Stimulated activated CD8-positive, alpha-beta memory T cell treated with anti-CD3 and anti-CD28 coated beads, Interleukin-4, amount 100 ng/mL, for 4 hours (primary cell): ENCODE results near the gene FGF12.

Experiments used
- DNase-seq, 2 donors: peaks; one replicate each; pipeline ENCODE4 v3.0.0-alpha.2; 2020; ENCODE audit warnings: low read depth in 2 of 2, low spot score in 1 of 2

The FGF12 gene

DNA sequence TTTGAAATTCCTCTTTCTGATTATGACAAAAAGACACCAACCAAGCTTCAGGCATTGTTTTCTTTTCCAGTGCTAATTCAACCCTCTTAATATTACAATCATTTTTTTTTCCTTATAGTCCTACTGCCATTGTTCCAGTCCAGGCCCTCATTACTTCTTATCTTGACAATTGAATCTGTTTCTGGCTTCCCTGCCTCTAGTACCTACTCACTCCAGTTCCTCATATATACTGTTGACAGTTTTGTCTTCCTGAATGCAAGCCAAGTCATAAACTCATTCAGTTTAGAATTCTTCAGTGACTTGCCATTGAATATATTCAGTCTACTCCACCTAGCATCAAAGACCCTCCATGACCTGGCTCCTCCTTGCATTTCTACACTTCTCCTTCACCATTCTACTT, 507.4 kb downstream of the FGF12 start:
- no peak for DNase-seq

DNA sequence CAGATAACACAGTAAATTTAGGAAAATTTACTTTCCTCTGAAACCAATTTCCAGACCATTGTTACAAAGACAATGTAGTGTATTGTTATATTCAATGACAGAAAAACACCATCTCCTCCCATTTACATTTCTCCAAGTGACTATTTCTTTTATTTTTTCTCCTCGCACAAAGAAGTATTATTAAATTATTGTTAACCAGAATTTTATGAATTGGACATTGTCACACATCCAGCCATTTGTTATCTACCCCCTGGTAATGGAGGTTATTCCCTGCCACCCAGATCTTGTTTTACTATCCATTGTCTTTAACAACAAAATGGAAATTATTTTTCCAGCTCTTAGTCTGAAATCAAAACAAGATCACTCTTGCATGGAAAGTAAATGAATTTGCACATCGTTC, 511.3 kb downstream of the FGF12 start:
- no peak for DNase-seq

GRCh38 chr3:192212979-192213378, 514.4 kb downstream of the FGF12 start:
- DNase-seq: no peak

GRCh38 chr3:192212335-192212734, 515.0 kb downstream of the FGF12 start:
- no peak for DNase-seq

GRCh38 chr3:192207651-192208050, 519.7 kb downstream of the FGF12 start:
- no peak for DNase-seq

DNA sequence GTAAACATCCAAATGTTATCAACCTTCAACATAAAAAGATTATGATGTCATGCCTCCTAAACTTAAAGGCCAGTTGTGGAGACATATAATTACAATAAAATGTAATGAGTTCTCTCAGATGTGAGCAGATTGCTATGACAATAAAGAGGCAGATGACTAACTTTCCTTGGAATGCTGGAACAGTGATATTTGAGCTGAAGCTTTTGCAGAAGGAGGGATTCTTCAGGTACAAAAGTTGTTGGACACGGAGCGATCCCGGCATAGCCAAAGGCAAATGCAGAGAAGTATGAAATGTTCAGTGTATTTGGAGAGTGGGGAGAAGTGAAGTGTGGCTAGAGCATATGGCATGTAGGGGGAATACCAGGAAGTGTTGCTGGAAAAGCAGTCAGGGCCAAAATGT, 520.1 kb downstream of the FGF12 start:
- no peak for DNase-seq

- DNase-seq: no peak
Observed at GRCh38 chr3:192194085-192194484, 533.3 kb downstream of the FGF12 start.

DNA sequence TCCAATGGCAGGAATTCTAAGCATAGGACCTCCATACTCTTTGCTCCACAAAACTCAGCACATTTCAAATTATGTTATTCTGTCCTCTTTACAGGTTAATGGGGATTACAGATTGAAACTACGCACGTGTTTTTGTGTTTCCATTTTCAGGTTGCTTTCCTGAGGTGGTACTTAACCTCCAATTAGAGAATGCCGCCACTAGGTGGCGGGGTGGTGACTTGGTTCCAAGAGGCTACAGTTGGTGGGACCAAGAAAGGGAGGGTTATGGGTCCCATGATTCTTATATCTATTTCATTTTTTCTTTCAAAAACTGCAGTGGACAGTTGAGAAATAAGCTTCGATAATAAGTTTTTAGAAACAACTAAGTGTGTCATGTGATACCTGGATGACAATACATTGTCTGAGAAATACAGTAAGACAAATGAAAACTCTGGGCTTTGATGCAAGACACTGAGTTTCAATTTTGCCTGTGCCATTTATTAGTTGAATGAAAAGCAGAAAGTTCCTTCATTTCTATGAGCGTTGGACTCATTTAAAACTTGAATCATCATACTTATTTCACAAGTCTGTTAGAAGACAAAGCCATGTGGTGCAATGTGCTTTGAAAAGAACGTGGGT, 539.0 kb downstream of the FGF12 start:
- DNase-seq: no peak

GRCh38 chr3:192187485-192188051, 539.8 kb downstream of the FGF12 start:
- DNase-seq: no peak

DNA sequence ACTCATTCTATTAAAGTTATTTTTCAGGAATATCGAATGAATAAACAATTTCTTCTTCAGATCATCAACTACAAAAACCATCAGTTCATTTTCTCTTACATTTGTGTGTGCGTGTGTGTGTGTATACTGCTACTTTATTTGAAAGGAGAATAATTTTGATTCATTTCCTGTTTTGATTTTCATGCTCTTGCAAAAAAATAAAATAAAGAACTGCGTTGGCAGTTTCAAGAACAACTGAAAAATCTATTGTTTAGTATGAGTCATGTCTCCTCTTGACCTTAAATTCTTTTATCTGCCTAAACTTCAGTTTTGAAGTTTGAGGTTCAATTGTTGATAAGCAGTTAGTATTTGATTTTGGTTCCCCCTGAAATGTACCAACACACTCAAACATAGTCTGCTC, 540.8 kb downstream of the FGF12 start:
- no peak for DNase-seq

DNA sequence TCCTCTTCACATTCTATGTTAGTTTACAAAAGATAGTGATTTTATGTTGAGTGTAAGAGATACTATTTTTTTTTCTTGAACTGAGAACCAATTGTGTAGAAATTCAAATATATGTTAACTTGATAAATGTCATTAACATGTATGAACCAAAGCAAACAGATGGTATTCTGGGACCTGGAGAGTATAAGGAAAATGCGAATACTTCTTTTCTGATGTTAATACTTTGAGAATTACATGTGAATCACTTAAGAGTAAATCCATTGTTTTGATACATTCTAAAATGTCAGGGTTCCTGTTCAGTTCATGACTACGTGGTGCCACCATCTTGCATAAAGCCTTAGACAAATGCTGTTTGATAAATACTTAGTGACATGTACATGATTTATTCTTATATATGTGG, 541.3 kb downstream of the FGF12 start:
- no peak for DNase-seq

- no peak for DNase-seq
Observed at GRCh38 chr3:192183109-192183508, 544.2 kb downstream of the FGF12 start.

DNA sequence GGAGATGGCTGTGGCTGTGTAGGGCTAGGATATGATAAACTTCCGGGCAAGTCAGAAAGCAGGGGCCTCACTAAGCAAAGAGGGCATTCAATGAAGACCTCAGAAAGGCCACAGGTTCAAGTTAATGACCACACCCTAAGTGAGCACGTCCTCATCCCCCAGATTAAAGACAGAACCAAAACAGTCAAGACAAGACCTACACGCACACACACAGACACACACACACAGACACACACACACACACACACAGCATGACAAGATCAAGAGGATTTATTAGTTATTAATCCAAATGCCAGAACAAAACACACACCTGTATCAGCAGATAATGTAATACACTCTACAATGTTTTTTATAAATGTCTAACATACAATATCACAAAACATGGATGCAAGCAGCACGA, 546.2 kb downstream of the FGF12 start:
- no peak for DNase-seq

- no peak for DNase-seq
Observed at GRCh38 chr3:192177383-192177782, 550.0 kb downstream of the FGF12 start.

DNA sequence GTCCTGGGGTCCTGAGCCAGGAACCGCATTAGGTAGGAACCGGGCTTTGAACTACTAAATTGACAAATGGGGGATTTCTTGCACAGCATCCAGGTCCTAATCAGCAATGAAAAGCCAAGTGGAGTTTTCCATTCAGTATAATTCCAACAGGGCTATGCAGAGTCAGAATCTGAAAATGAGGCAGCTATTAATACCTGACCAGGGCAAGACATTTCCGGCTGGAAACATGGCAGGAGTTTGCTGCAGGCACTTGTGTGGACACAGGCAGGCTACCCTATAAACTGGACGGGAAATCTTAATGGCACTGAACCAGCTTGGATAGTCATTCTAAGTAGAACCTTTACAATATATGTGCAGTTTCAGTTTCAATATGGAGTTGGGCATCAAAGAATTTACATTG, 553.1 kb downstream of the FGF12 start:
- no peak for DNase-seq

- DNase-seq: no peak
Observed at GRCh38 chr3:192171213-192171612, 556.1 kb downstream of the FGF12 start.

- DNase-seq: no peak
Observed at GRCh38 chr3:192170659-192171058, 556.7 kb downstream of the FGF12 start.

DNA sequence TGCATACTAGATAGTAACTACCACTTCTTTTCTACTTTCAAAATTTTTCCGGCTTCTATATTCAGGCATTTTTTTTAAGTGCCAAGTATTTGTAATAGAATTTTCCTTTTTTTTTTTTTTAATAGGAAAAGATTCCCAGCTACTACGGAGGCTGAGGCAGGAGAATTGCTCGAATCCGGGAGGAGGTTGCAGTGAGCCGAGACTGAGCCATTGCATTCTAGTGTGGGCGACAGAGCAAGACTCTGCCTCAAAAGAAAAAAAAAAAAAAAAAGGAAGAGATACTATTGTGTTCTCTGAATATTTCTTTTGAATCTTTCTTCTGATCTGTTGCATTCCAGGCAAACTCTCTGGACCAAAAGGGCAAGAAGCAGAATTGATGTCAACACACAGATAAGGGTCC, 557.3 kb downstream of the FGF12 start:
- DNase-seq: no peak

DNA sequence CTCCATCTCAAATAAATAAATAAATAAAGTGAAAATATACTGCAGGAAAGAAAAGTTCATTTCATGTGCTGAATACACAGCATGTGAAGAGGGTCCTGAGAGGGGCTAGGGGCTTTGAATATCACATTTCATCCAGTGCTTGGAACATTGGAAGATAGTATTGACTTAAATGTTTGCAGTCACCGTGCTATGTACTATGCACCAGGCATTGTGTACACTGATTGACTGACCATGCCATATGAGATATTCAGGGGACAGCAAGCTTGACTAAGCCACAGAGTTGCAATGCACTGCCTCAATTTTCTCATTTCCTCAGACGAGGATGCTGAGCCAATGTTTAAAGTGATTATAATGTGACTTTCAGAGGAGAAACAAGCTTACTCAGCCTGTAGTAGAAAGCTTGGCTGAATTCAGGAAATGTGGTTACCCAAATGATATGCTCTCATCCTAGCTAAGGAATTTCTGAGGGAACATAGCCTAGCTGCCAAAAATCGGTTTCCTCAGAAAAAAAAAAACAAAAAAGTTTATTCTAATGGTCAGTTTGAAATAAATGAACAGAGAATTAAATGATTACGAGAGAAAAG, 557.9 kb downstream of the FGF12 start:
- DNase-seq: no peak

- DNase-seq: no peak
Observed at GRCh38 chr3:192168202-192168601, 559.1 kb downstream of the FGF12 start.

DNA sequence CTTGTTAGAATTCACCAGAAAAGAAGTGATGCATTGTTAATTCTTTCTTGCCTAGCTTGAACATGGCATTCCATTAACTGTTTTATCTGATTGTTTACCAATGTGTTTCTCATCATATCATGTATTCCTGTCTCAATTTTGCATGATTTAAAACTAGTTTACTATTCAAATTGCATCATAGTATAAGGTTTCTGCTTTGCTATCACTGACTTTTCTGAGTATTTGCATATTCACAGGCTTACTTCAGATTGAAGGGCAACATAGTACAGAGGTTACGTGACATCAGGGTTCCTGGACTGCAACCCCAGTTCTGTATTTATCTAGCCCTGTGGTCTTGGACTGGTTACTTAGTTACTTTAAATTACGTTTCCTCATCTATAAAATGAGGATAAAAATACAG, 561.8 kb downstream of the FGF12 start:
- no peak for DNase-seq

DNA sequence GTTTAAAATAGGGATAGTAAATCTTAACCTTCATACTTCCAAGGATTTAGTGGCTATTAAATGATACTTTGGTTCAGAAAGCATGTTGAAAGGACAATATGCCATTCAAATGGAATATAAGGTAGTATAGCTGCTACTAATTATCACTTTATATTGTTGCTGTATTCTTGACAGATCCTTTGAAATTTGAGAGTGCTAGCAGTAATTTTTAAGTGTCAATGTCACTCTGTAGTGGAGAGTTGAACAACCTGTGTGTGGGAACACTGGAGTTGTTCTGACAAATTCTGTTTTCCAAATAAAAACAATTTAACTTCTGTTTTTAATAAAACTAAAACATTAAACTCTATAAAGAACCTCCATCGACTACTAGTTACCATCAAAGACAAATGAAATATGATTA, 565.7 kb downstream of the FGF12 start:
- no peak for DNase-seq

DNA sequence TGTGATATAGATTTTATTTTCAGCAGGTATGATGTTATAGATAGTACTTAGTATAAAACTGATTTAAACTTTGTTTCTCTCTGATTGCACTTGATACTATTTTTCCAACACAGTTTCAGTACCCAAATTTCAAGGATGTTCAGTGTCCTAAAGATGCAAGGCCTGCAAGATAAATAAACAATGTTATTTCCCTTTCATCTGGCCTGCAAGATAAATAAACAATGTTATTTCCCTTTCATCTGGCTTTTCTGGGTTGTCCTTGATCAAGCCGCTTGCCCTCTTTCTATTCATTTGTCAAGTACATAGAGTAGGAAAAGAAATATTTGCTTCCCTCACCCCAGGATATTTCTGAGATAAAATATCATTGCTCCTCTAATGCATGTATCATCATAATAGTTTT, 571.0 kb downstream of the FGF12 start:
- DNase-seq: no peak
